22Rv1 (cell line): ENCODE results near the gene FZD8.

Experiments
- ZFX ChIP-seq: fragments of 450-650 bp; IDR thresholded peaks from 2 replicates; pipeline ENCODE4 v1.6.1; 2017; ENCODE audit warnings: antibody characterized with exemption, borderline replicate concordance
- TF ChIP-seq, protein P1 (sequence below): fragments of 450-650 bp; IDR thresholded peaks from 2 replicates; pipeline ENCODE4 v1.5.1; 2017; ENCODE audit warnings: mild to moderate bottlenecking

DNA sequence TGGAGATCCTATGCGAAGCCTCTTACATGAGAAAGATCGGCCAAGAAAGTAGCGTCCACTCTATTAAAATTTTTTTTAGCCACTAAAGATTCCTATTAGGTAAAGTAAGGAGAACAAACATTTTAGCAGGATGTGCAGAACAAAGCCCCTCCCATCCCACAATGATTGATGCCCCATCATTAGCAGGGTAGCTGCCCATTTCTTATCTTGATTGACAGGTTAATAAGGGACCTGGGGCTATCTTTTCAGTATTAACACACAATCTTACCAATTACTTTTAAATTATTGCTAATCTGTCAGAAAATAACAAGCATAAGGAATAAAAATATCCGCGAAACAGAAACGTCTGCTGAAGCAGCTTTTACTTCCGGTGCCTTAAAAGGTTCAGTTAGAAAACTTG lies 5.1 kb downstream of the FZD8 start:
- TF ChIP-seq, protein P1, sequence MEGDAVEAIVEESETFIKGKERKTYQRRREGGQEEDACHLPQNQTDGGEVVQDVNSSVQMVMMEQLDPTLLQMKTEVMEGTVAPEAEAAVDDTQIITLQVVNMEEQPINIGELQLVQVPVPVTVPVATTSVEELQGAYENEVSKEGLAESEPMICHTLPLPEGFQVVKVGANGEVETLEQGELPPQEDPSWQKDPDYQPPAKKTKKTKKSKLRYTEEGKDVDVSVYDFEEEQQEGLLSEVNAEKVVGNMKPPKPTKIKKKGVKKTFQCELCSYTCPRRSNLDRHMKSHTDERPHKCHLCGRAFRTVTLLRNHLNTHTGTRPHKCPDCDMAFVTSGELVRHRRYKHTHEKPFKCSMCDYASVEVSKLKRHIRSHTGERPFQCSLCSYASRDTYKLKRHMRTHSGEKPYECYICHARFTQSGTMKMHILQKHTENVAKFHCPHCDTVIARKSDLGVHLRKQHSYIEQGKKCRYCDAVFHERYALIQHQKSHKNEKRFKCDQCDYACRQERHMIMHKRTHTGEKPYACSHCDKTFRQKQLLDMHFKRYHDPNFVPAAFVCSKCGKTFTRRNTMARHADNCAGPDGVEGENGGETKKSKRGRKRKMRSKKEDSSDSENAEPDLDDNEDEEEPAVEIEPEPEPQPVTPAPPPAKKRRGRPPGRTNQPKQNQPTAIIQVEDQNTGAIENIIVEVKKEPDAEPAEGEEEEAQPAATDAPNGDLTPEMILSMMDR, result no peak
- TF ChIP-seq ZFX, result no peak
